A204.1 (cell line): ENCODE results near the gene TRAPPC12.

ENCODE experiments used
- FAIRE-seq: peaks from 2 replicates; lab custom pipeline; 2012; peaks lifted over from hg19 to GRCh38; lab: Jason Lieb, UNC

TRAPPC12 gene

GRCh38 chr2:3456125-3456524 lies 76.6 kb downstream of the TRAPPC12 start:
- FAIRE-seq = no peak

GRCh38 chr2:3457524-3458395 lies 78.3 kb downstream of the TRAPPC12 start:
- FAIRE-seq = no peak

GRCh38 chr2:3458396-3459184 lies 79.1 kb downstream of the TRAPPC12 start:
- FAIRE-seq = no peak

DNA sequence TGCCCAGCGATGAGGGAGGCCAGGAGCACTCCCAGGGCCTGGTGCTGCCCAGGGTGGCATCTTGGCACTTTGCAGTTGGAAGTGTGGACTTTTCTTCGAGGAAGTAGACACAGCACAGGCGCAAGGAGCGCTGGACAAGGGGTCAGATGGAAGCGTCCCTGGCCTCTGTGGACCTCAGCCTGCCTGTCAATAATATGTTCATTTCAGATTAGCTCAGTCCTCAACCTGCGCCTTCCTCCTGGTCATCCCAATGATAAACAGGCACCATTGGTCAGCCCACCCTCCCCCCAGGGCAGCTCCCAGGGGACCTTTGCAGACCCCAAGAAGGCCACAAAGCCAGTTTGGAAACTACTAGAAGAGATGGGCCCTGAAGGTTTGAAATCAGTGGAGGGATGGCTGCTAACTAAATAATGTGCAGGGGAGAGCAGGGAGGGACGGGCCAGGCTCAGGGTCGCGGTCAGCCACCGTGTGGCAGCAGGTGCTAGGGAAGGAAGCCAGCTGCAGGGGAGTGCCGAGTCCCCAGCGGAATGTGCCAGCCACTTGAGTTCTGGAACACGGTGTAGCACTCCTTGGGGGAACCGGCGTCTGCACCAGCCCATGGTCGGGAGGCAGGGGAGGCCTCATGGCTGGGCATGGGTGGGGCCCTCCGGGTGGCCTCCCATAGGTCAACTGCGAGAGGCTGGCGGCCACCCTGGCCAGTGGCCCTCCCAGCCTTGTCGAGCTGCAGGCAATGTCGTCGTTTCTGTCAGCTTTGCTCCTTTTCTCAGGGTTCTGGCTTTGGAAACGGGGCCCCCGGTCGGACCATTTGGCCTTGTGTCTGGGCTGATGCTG lies 79.9 kb downstream of the TRAPPC12 start:
- no peak for FAIRE-seq

- no peak for FAIRE-seq
These were observed 80.7 kb downstream of the TRAPPC12 start for GRCh38 chr2:3460156-3460555.

GRCh38 chr2:3460831-3461800 lies 81.6 kb downstream of the TRAPPC12 start:
- no peak for FAIRE-seq

DNA sequence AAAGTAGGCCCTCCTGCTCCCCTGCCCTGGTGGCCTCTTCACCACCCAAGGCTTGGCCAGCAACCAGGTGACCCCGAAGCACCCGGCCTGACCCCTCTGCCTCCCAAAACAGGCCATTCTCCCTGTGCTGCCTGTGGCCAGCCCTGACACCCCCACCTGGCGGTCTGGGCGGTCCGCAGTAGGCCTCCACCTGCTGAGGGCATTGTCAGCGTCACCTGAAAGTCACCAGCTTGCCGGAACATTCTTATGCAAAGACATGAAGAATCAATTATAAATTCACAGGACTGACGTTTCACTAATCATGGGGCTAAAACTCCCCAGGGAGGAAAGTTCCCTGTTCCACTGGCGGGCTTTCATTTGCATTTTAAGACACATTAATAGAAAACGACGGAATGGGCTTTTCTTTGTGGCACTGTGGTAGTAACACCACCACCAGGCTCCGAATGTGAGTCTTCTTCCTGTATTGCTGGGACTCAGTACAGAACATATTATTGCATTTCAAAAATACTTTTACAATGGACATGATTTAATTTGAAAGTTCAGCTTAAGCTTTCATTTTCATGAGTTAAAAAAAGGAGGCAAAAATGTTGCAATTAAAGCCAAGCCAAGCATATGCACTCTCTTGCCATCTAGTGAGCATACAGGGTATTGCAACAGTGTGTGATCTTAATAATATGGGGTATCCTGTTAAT lies 82.5 kb downstream of the TRAPPC12 start:
- FAIRE-seq = peak; percentile 97

DNA sequence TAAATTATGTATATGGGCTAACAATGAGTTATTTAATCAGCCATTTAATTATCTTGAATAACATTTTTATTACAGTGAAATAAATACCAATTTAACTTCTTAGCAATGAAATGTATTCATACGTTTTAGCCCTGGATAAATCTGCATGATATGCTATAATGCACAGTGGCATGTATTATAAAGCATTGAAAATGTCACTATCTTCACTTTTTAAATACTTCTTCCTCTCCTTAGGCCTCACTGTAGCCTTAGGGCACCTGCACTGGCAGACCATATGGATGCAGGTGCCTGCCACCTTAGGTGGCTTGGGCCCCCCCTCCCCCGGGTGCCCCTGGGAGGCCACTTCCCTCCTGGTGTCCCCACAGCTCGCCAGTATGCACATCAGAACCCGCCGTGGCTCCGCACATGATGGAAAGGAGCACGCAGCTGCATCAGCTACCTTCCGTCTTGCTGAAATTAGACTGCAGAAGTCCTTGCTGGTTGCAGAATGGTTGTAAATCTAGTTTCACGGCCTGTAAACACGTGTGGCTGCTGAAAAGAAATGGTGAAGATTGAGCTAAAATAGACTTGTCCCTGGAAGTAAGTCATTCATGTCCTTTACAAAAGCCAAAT lies 83.1 kb downstream of the TRAPPC12 start:
- no peak for FAIRE-seq

GRCh38 chr2:3463186-3463835 lies 83.8 kb downstream of the TRAPPC12 start:
- no peak for FAIRE-seq

- no peak for FAIRE-seq
These were observed 84.5 kb downstream of the TRAPPC12 start for GRCh38 chr2:3463944-3464343.

DNA sequence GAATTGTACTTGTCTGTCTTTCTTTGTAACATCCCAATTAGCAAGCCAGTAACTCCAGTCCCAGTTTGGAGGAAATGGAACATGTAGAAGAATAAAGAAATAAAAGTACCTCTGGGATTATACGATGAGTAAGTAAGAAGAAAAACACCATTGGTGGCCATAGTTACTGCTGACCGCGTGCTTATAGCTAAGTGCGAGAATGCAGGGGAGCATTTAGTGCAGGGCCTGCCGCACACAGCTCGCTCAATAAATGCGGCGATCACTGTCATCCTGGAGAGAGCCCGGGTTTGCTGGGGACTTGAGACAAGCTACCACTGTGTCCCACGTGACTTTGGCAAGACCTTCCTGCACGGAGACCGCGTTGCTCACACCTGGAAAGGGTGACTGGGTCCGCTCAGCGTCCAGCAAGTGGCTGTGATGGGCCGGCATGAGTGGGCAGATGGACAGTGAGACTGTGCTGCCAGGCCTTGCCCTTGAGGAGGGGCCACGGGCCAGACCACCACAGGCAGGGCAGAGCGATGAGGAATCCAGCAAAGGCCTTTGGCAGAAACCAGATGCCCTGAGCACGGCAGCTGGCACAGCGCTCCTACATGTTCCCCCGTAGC lies 85.0 kb downstream of the TRAPPC12 start:
- no peak for FAIRE-seq

GRCh38 chr2:3465328-3465727 lies 85.8 kb downstream of the TRAPPC12 start:
- FAIRE-seq = no peak

DNA sequence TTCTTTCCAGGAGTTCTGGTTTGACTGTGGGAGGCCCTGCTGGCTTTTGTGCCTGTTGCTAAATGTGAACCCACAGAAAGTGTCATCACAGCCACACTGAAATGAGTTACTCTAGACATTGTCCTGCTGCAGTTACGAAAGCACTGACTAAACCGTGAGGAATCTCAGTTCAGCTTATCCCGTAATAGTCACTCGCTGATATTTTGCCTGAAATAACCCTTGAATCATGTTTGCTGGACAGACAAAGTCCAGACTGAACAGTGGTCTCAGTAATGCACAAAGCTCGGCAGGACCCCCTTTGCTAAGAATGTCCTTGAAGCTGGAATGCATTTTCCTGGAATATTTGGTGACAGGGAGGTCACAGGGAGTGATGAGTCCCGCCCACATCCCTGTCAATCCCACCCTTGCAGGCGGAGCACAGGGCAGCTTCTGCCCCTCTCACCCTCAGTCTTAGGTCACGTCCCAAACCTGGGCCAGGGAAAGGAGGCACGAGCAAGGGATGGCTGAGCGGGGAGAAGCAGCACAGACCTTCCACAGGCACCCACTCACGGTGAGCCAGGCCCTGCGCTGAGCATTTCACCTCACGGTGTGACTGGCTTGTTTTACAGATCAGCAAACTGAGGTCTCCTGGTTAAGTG lies 86.5 kb downstream of the TRAPPC12 start:
- no peak for FAIRE-seq

- no peak for FAIRE-seq
These were observed 87.0 kb downstream of the TRAPPC12 start for GRCh38 chr2:3466482-3466863.

DNA sequence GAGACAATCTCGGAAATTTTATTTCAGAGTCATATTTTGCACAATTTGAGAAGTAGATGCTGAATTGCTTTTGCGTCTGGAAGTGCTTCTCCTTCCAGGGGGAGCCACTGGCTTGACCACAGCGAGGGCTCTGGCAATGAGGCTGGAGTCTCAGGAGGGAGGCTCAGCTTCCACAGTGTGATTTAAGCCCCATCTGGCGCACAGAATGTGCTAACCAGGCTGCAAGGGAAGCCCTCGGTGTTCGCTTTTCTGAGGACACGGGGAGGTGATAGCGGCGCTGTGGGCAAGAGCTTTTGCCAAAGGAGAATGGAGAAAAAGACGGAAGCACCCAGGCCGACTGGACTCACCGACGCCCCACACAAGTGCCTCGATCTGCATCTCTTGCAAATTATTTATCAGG lies 87.5 kb downstream of the TRAPPC12 start:
- FAIRE-seq = no peak

- no peak for FAIRE-seq
These were observed 88.2 kb downstream of the TRAPPC12 start for GRCh38 chr2:3467654-3468053.

- no peak for FAIRE-seq
These were observed 88.9 kb downstream of the TRAPPC12 start for GRCh38 chr2:3468296-3468988.

GRCh38 chr2:3469486-3469885 lies 90.0 kb downstream of the TRAPPC12 start:
- FAIRE-seq = no peak
